Dendritic cell treated with granulocyte-macrophage colony-stimulating factor and Interleukin-4, amounts not matched to agents 40 ng/mL and 50 ng/mL, for 4 days (primary cell): ENCODE data around the gene CTNND2.

Source experiments
- H3K27ac Mint-ChIP-seq: one replicate; pipeline ENCODE4 v1.8.0; 2022; ENCODE audit warnings: mild to moderate bottlenecking, mixed read lengths
- H3K27me3 Mint-ChIP-seq: one replicate; pipeline ENCODE4 v1.8.0; 2022; ENCODE audit warnings: mild to moderate bottlenecking, mixed read lengths
- H3K36me3 Mint-ChIP-seq: one replicate; pipeline ENCODE4 v1.8.0; 2022; ENCODE audit warnings: low read depth, mixed read lengths
- H3K4me1 Mint-ChIP-seq: one replicate; pipeline ENCODE4 v1.8.0; 2022; ENCODE audit warnings: low read depth, mixed read lengths
- H3K4me3 Mint-ChIP-seq: one replicate; pipeline ENCODE4 v1.8.0; 2022; ENCODE audit warnings: mild to moderate bottlenecking, moderate library complexity, mixed read lengths
- H3K9me3 Mint-ChIP-seq: one replicate; pipeline ENCODE4 v1.8.0; 2022; ENCODE audit warnings: mixed read lengths
- intact Hi-C: fragments of 100-400 bp; cut with micrococcal nuclease; formaldehyde crosslinking; loops from one replicate; pipeline ENCODE4 v1.15.0; 2022

Gene CTNND2

GRCh38 chr5:10964806-10965205 lies 939.4 kb downstream of the CTNND2 start:
- Mint-ChIP-seq H3K9me3 (peaks cover 4% of the 10 kb centered on the region), H3K27ac (no peak overlapping the region), H3K36me3 (no peaks in the 10 kb centered on the region), H3K27me3 (no peaks in the 10 kb centered on the region), H3K4me3 (no peak overlapping the region), H3K4me1 (peaks cover 8% of the 10 kb centered on the region)
- intact Hi-C loops = loop anchor here (10.0 kb wide), 1 partner anchor 270 kb away; no protein-coding TSS in a partner anchor

DNA sequence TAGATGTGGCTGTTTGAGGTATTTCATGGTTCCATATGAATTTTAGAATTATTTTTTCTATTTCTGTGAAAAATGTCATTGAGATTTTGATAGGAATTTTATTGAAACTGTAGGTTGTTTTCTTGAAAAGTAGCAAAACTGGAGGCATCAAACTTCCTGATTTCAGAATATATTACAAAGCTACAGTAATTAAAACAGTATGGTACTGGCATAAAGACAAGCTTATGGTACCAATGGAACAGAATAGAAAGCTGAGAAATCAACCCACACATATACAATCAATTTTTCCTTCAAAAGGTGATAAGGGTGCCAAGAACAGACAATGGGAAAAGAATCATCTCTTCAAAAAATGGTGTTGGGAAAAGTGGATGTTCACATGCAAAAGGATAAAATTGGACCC lies 945.5 kb downstream of the CTNND2 start:
- Mint-ChIP-seq H3K27ac (no peak overlapping the region), H3K4me3 (no peak overlapping the region), H3K9me3 (peaks cover 8% of the 10 kb centered on the region), H3K36me3 (no peaks in the 10 kb centered on the region), H3K4me1 (peaks cover 8% of the 10 kb centered on the region), H3K27me3 (no peaks in the 10 kb centered on the region)
- intact Hi-C loops = no loop called here

DNA sequence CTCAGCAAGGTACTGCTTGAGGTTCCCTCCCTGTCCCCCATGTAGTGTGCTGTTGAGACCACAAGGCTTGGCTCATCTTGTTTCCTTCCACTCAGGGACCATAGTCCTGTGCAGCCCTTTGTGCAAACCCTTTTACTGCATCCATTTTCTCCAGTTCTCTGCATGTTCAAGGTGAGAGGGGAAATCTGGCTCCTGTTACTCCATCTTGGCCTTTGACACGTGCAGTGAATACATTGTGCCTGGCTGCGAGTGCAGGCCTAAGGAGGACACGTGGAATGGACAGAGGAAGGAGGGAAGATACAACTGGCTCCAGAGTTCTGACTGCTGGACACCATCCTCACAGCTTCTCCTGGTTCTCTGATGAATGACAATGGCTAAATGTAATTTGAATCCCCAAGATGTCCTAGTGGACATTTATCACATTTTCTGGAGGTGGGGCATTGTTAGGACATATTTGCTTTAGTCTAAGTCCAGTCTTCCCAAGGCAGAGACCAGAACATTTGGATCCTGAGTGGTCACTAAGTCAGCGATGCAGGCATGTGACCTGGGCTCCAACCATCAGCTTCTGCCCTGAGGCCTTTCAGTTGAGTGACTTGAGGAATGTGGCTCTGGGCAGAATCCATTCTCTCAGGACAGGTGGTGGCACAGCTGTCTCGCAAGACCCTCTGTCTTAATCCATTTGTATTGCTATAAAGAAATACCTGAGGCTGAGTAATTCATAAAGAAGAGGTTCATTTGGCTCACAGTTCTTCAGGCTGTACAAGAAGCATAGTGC lies 954.2 kb downstream of the CTNND2 start:
- intact Hi-C loops = no loop called here

DNA sequence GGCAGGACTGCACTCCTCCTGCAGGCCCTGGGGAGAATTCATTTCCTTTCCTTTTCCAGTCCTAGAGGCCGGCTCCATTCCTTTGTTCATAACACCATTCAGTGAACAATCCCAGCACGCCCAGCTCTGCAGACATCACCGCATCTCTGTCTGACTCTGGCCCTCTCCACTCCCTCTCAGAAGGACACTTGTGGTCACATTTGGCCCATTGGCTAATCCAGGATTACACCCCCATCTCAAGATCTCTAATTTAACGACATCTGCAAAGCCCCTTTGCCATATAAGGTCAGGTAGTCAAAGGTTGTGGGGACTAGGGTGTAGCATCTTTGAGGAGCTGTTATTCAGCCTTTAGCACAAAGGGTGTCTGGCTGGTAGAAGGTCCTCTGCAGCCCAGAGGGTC lies 958.2 kb downstream of the CTNND2 start:
- H3K36me3 Mint-ChIP-seq = no peaks in the 10 kb centered on the region
- intact Hi-C loops = no loop called here
- no peak overlapping the region for H3K4me3 Mint-ChIP-seq
- H3K27ac Mint-ChIP-seq = no peak overlapping the region
- no peaks in the 10 kb centered on the region for H3K9me3 Mint-ChIP-seq
- no peaks in the 10 kb centered on the region for H3K4me1 Mint-ChIP-seq
- H3K27me3 Mint-ChIP-seq = peaks cover 2% of the 10 kb centered on the region

More for the DNA sequence above, 954.2 kb downstream of the CTNND2 start:
- Mint-ChIP-seq H3K27ac (no peak overlapping the region), H3K9me3 (no peaks in the 10 kb centered on the region), H3K4me1 (no peaks in the 10 kb centered on the region), H3K36me3 (no peaks in the 10 kb centered on the region), H3K27me3 (no peaks in the 10 kb centered on the region), H3K4me3 (no peak overlapping the region)

DNA sequence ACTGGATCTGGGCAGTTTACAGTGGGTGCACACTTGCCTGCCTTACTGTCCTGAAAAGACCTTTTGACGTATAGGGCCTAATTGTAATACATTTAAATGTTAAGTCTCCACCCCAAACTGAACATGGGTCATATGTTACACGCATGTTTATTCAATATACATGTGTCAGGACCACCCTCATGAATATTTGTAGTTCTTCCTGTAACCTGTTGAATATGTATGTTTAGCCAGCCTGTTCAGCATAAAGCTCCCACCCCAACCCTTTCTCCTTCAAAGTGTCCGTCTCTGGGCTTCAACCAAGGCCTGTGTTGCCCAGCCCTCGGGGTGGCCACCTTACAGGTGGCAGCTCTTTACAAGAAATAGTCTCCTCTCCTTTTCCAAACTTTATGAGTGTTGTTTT lies 962.3 kb downstream of the CTNND2 start:
- peaks cover 3% of the 10 kb centered on the region for H3K27me3 Mint-ChIP-seq
- intact Hi-C loops = no loop called here
- no peaks in the 10 kb centered on the region for H3K4me1 Mint-ChIP-seq

GRCh38 chr5:10936081-10936855 lies 968.0 kb downstream of the CTNND2 start:
- Mint-ChIP-seq H3K4me1 (no peaks in the 10 kb centered on the region), H3K27me3 (peaks cover 1% of the 10 kb centered on the region), H3K36me3 (no peaks in the 10 kb centered on the region), H3K27ac (no peak overlapping the region), H3K9me3 (no peaks in the 10 kb centered on the region), H3K4me3 (no peak overlapping the region)
- intact Hi-C loops = no loop called here

More for the DNA sequence above, 962.3 kb downstream of the CTNND2 start:
- Mint-ChIP-seq H3K4me3 (no peak overlapping the region), H3K36me3 (no peaks in the 10 kb centered on the region), H3K9me3 (no peaks in the 10 kb centered on the region), H3K27ac (no peak overlapping the region)

GRCh38 chr5:10935536-10935935 lies 968.7 kb downstream of the CTNND2 start:
- Mint-ChIP-seq H3K4me3 (no peak overlapping the region), H3K9me3 (no peaks in the 10 kb centered on the region), H3K36me3 (no peaks in the 10 kb centered on the region), H3K4me1 (no peaks in the 10 kb centered on the region), H3K27me3 (peaks cover 1% of the 10 kb centered on the region), H3K27ac (no peak overlapping the region)
- intact Hi-C loops = no loop called here

GRCh38 chr5:10934783-10935355 lies 969.4 kb downstream of the CTNND2 start:
- Mint-ChIP-seq H3K4me1 (no peaks in the 10 kb centered on the region), H3K9me3 (peaks cover under 1% of the 10 kb centered on the region), H3K27ac (no peak overlapping the region), H3K36me3 (no peaks in the 10 kb centered on the region), H3K4me3 (no peak overlapping the region), H3K27me3 (peaks cover 1% of the 10 kb centered on the region)
- intact Hi-C loops = no loop called here

DNA sequence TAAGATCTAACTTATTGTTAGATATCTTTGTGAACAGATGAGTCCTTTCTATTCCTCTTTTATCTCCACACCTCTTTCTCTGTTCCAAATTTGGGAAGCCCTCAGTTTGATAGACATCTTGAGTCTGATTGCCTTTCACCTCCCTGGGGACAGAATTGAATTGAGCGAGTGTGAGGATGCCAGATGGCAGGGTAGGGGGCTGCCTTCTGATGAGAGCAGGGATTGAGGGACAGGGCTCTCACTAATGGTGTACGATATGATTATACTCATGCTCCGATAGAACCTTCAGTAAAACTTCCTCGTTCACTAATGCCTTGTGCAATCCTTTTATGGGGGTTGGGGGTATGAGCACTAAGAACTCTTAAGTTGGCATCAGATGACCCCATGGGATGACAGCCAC lies 971.1 kb downstream of the CTNND2 start:
- Mint-ChIP-seq H3K36me3 (no peaks in the 10 kb centered on the region), H3K27me3 (peaks cover 1% of the 10 kb centered on the region), H3K27ac (no peak overlapping the region), H3K4me3 (no peak overlapping the region), H3K4me1 (no peaks in the 10 kb centered on the region), H3K9me3 (peaks cover 9% of the 10 kb centered on the region)
- intact Hi-C loops = no loop called here

GRCh38 chr5:10932426-10932825 lies 971.8 kb downstream of the CTNND2 start:
- Mint-ChIP-seq H3K9me3 (peaks cover 9% of the 10 kb centered on the region), H3K27ac (no peak overlapping the region), H3K4me3 (no peak overlapping the region), H3K27me3 (no peaks in the 10 kb centered on the region), H3K4me1 (no peaks in the 10 kb centered on the region), H3K36me3 (no peaks in the 10 kb centered on the region)
- intact Hi-C loops = no loop called here

DNA sequence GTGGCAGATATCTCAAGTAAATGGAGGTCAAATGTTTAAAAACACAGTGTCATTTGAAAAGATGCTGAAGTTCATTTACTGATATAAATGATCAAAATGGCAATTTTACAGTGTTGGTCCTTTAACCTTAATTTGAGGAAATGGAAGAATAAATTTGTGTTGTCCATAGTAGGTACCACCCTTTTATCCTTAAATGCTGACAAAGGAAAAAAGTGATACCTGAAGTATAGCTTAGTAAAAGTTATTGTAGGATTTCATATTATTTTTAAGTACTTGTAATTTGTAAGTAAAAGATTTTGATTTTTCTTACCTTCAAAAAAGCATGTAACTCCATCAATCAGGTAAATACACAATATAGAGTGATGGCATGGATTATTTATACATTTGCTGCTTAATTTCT lies 976.6 kb downstream of the CTNND2 start:
- no peak overlapping the region for H3K27ac Mint-ChIP-seq
- no peaks in the 10 kb centered on the region for H3K36me3 Mint-ChIP-seq
- no peaks in the 10 kb centered on the region for H3K4me1 Mint-ChIP-seq
- peaks cover 9% of the 10 kb centered on the region for H3K9me3 Mint-ChIP-seq
- no peak overlapping the region for H3K4me3 Mint-ChIP-seq
- intact Hi-C loops = no loop called here
- no peaks in the 10 kb centered on the region for H3K27me3 Mint-ChIP-seq

DNA sequence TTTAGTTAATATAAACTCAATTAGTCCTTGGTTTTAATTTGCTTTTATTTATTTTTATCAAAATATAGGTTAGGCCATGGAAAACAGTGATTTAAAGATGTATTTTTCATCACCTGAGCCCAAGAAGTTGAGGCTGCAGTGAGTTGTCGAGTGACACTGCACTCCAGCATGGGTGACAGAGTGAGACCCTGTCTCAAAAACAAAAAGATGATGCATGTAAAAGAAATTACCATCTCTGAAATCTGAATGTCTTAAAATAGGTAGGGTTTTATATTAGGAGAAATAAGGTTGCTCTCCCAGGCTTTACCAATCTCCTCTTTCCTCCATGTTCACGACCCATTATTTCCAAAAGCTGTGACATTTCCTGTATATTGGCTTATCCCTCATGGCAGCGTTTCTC lies 980.9 kb downstream of the CTNND2 start:
- H3K27me3 Mint-ChIP-seq = peaks cover 1% of the 10 kb centered on the region

More for the DNA sequence above, 980.9 kb downstream of the CTNND2 start:
- no peaks in the 10 kb centered on the region for H3K36me3 Mint-ChIP-seq
- no peaks in the 10 kb centered on the region for H3K4me1 Mint-ChIP-seq
- H3K27ac Mint-ChIP-seq = no peak overlapping the region
- intact Hi-C loops = no loop called here
- no peaks in the 10 kb centered on the region for H3K9me3 Mint-ChIP-seq
- H3K4me3 Mint-ChIP-seq = no peak overlapping the region
